SK-N-SH treated with all-trans-retinoic acid at 6 μM for 48 hours (cell line): ENCODE data around the gene DDX11.
"Not testable (repeated sequence)": the region's sequence is repeated elsewhere in the genome, so short reads cannot be mapped to it uniquely, and the experiment has no call there.

Source experiments
- ARNTL ChIP-seq: fragments of 450-650 bp; formaldehyde crosslinking; IDR thresholded peaks from 2 replicates; pipeline ENCODE4 v1.5.0; 2020; ENCODE audit warnings: low read depth, mild to moderate bottlenecking, moderate library complexity, borderline replicate concordance
- BACH2 ChIP-seq: fragments of 250-450 bp; sonication (Bioruptor Pico); IDR thresholded peaks from 2 replicates; pipeline ENCODE4 v1.9.0; 2021; ENCODE audit warnings: mild to moderate bottlenecking, borderline replicate concordance
- OSR1 ChIP-seq: fragments of 250-450 bp; sonication (Bioruptor Pico); IDR thresholded peaks from 2 replicates; pipeline ENCODE4 v1.8.0; 2022; ENCODE audit warnings: moderate library complexity, mild to moderate bottlenecking, inconsistent platforms
- PPARA ChIP-seq: fragments of 250-450 bp; sonication (Bioruptor Pico); IDR thresholded peaks from 2 replicates; pipeline ENCODE4 v1.5.0; 2020; ENCODE audit warnings: mild to moderate bottlenecking, borderline replicate concordance
- RARB ChIP-seq: fragments of 250-450 bp; sonication (Bioruptor Pico); IDR thresholded peaks from 2 replicates; pipeline ENCODE4 v1.8.0; 2021; ENCODE audit warnings: mild to moderate bottlenecking, moderate library complexity
- SNAI2 ChIP-seq: fragments of 250-450 bp; sonication (Bioruptor Pico); IDR thresholded peaks from 2 replicates; pipeline ENCODE4 v1.5.0; 2020; ENCODE audit warnings: mild to moderate bottlenecking, moderate library complexity
- TCF4 ChIP-seq: fragments of 250-450 bp; sonication (Bioruptor Pico); IDR thresholded peaks from 2 replicates; pipeline ENCODE4 v1.8.0; 2021; ENCODE audit warnings: mild to moderate bottlenecking, moderate library complexity, borderline replicate concordance
- TOX ChIP-seq: fragments of 250-450 bp; sonication (Bioruptor Pico); IDR thresholded peaks from 2 replicates; pipeline ENCODE4 v1.8.0; 2021; ENCODE audit warnings: mild to moderate bottlenecking, moderate library complexity, borderline replicate concordance
- ZFP3 ChIP-seq: fragments of 250-450 bp; sonication (Bioruptor Pico); IDR thresholded peaks from 2 replicates; pipeline ENCODE4 v1.5.0; 2020; ENCODE audit warnings: mild to moderate bottlenecking, moderate library complexity
- ZFP30 ChIP-seq: fragments of 450-650 bp; formaldehyde crosslinking; IDR thresholded peaks from 2 replicates; pipeline ENCODE4 v1.5.0; 2022; ENCODE audit warnings: mild to moderate bottlenecking, moderate library complexity
- ZNF565 ChIP-seq: fragments of 450-650 bp; formaldehyde crosslinking; conservative IDR thresholded peaks from 2 replicates; pipeline ENCODE4 v1.5.0; 2020; ENCODE audit warnings: low read depth, mild to moderate bottlenecking, moderate library complexity

- not testable (repeated sequence) for TF ChIP-seq ZFP3 (CRISPR knock-in tag); ZNF565 (CRISPR knock-in tag); SNAI2 (CRISPR knock-in tag); ARNTL; ZFP30 (CRISPR knock-in tag); OSR1 (CRISPR knock-in tag); PPARA (CRISPR knock-in tag); RARB (CRISPR knock-in tag); BACH2; TOX; TCF4
These were observed 21.5 kb upstream of the DDX11 start for GRCh38 chr12:31052121-31052520.
